Femur (tissue), 1 donor: ENCODE measurements around the gene NANOS3.
"Not testable (repeated sequence)": the region's sequence is repeated elsewhere in the genome, so short reads cannot be mapped to it uniquely, and the experiment has no call there.

ENCODE experiments used
- DNase-seq: peaks from one replicate; pipeline ENCODE4 v3.0.0-alpha.2; 2017

Gene NANOS3

GRCh38 chr19:13843104-13843921, 33.6 kb upstream of the NANOS3 start:
- DNase-seq, result peak; percentile 69

- no peak for DNase-seq
Observed at GRCh38 chr19:13844130-13844631, 32.8 kb upstream of the NANOS3 start.

DNA sequence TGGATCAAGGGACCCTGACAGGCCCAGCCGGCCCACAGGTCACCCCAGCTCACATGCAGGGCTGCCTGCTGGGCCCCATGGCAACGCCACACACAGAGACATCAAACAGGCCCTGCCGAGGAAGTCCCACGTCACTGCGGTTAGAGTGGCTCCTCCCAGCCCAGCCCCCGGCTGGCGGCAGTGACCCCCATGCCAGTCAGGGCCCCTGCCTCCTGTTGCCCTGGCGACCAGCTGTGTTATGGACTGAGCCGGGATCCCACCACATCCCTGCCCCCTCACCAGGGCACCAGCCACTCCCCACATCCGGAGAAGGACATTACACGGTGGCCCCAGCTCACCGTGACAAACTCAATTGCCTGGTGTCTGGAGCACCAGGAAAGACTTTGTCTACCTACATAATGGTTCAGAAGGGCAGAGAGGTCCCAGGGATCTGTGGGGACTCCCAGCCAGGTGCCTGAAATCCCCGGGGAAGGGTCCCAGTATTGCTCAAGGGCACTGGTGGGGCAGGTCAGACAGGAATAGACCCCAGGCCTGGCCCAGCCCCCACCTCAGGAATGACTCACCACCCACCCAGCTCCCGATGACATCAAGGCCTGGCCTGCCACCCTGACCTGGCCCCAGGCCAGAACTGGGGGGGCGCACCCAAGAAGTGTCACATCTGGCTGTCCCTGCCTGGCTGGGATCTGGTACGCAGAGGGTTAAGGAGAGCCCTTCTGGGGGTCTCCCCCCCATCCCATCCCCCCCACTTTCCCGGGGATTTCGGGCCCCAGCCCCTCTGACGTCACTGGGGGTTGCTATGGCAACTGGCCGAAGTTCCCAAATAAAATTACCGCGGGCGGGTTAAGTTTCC, 30.2 kb upstream of the NANOS3 start:
- peak; percentile 96 for DNase-seq

DNA sequence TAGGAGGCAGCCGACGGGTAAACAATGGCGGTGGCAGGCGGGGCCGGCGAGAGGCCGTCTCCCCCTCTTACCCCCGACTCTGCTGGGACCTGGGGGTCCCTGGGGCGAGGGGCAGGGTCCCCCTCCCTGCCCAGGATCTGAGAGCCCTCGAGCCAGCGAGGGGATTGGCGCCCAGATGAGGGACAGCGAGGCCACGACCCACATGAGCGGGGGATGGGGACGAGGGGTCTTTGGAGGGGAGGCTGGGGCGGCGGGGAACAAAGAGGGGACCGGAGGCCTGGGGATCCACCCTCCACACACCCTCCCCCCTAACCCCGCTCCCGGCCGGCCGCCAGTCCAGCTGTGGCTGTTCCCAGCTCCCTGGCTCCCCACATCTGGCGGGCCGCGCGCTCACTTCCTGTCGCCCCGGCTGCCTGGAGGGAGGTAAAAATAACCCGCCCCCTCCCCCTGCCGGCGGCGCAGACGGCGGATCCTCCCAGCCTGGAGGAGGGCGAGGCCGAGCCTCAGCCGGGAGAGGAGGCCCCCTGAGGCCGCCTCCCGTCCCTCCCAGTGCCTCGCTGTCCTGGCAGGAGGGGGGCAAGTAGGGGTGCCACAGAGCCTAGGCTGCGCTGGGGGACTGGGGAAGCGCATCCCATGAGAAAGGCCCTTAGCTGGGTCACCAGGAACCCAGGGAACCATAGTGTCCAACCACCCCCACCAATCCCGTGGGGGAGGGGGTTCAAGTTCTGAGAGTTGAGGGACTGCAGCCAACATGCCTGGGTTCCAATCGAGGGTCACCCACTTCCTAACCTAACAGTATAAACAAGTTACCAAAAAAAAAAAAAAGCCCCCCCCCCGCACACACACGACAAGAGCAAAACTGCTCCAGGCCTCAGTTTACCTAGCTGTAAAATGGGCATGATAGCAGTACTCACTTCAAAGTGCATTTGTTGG, 29.3 kb upstream of the NANOS3 start:
- DNase-seq, result peak; percentile 98

- no peak for DNase-seq
Observed at GRCh38 chr19:13848340-13848677, 28.6 kb upstream of the NANOS3 start.

- peak; percentile 41 for DNase-seq
Observed at GRCh38 chr19:13848798-13849676, 27.9 kb upstream of the NANOS3 start.

- DNase-seq, result peak; percentile 91
Observed at GRCh38 chr19:13849991-13850909, 26.7 kb upstream of the NANOS3 start.

GRCh38 chr19:13850910-13851733, 25.8 kb upstream of the NANOS3 start:
- peak; percentile 93 for DNase-seq

DNA sequence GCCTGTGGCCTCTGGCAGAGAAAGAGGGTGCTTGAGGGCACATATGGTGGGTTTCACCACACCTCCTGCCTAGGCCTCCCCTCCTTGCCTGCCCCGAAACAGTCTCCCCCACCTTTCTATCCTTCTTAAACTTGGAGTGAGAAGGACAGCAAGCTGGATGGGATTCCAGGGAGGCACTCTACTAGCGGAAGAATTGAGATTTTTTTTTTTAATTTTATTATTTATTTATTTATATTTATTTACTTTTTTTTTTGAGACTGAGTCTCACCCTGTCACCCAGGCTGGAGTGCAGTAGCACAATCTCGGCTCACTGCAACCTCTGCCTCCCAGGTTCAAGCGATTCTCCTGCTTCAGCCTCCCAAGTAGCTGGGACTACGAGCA, 25.2 kb upstream of the NANOS3 start:
- not testable (repeated sequence) for DNase-seq

DNA sequence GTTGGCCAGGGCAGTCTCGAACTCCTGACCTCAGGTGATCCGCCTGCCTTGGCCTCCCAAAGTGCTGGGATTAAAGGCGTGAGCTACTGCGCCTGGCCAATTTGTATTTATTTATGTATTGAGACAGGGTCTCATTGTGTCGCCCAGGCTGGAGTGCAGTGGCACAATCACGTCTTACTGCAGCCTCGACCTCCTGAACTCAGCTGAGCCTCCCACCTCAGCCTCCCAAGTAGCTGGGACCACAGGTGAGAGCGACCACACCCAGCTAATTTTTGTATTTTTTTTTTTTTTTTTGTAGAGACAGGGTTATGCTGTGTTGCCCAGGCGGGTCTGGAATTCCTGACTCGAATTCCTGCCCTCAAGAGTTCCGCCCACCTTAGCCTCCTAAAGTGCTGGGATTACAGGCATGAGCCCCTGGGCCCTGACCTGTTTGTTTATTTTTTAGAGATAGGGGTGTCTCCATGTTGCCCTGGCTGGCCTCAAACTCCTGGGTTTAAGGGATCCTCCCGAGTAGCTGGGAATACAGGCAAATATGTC, 24.7 kb upstream of the NANOS3 start:
- DNase-seq, result not testable (repeated sequence)

- DNase-seq, result no peak
Observed at GRCh38 chr19:13856497-13856896, 20.4 kb upstream of the NANOS3 start.

GRCh38 chr19:13859361-13859880, 17.5 kb upstream of the NANOS3 start:
- peak; percentile 21 for DNase-seq

- DNase-seq, result peak; percentile 24
Observed at GRCh38 chr19:13860679-13861391, 16.1 kb upstream of the NANOS3 start.

GRCh38 chr19:13861392-13861713, 15.6 kb upstream of the NANOS3 start:
- peak; percentile 51 for DNase-seq

DNA sequence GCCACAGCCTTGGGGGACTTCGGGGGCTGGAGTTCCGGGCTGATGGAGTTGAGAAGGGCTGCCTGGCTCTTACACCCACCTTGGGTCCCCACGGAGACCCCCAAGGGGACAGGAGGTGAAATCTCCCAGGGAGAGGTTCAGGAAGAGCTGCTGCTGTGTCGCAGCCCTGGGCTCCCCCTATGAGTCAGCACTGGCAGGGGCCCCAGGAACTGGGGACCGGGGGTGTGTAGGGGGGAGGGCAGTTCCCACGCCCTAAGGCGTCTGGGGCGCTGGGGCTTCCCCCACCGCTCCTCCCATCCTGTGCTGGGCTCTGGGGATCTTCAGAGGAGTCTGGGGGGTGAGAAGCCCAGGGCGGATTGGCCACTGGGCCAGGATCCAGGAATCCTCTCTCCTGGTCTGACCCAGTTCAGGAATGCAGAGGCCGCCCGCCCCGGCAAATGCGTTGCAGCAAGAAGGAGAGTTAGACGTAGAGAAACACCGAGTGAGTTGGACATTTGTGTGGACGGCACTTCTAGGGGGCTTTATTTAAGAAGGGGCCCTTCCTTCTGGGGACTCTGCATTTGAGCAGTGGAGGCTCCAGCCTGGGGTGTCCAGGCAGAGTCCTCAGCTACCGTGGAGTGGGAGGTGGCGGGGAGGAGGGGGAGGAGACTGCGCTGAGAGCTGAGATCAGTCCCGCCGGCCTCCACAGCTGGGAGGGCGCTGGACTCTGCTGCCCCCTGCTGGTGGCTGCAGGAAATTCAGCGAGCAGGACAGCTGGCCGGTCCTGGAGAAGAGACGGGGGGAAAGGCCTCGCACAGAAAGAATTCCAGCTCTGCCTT, 15.0 kb upstream of the NANOS3 start:
- peak; percentile 97 for DNase-seq

DNA sequence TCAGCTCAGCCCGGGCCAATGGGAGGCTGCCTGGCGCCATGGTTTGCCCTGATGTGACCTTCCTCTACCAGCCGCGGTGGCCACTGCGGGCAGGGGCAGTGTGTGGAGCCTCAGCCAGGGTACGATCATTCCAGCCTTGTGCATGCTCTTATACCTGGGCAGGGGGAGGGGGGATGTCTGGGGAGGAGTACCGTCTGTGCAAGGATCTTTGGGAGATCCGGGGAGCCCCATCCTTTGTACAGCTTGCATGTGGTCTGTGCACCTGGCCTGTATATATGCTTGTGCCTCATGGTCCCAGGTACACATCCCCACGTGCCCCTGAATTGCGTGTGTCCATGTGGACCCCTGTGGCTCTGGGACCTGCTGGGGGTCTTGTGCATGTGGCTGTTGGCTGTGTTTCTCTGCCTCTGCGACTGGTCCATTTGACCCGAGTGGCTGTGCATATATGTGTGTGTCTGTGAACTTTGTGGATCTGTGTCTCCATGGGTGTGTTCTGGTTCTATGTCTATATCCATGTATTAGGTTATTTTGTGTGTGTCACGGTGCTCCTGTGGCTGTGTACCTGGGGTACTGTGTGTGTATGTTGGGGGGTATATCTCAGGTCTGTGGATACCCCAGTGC, 12.8 kb upstream of the NANOS3 start:
- peak; percentile 34 for DNase-seq
